ENCODE measurements around the gene TSEN34.

TSEN34 gene

GRCh38 chr19:54159352-54160181 lies 31.5 kb upstream of the TSEN34 start, which contains the start of gene LENG1:
LENG1 (minus strand) TSS chr19:54159721; CDS start chr19:54159695, 26 bp downstream.
- ChIA-PET CTCF (interaction anchor here (0.7 to 1.9 kb wide), 8 partner anchors 9 to 231 kb away, joined by 3 to 15 read pairs (median 4); partner anchors contain the start of gene CNOT3), POLR2A (interaction anchor here (1.3 to 3.2 kb wide), 11 partner anchors 9 to 50 kb away, joined by 4 to 60 read pairs (median 11); partner anchors contain the start of genes CNOT3, MBOAT7, PRPF31 and RPS9)
- peak within 1 kb of the TSS; percentile 78 for H3K27ac ChIP-seq (ENCODE audit: extremely low read depth, low read depth, low read length)
- peak within 1 kb of the TSS; percentile 96 for H3K4me3 ChIP-seq (ENCODE audit: low read depth, low read length)
- H3K4me1 ChIP-seq (ENCODE audit: control insufficient read depth, insufficient read depth, low read length) = peaks cover 4% of the 10 kb centered on the region; the same call in 1 of the 2 replicates
- H3K9me3 ChIP-seq (ENCODE audit: control insufficient read depth, insufficient read depth, low read depth, low read length) = no peaks in the 10 kb centered on the region
- H3K36me3 ChIP-seq (ENCODE audit: control insufficient read depth in 2 of 2, insufficient read depth in 1 of 2, low read length in 2 of 2) = peaks cover 12 to 33% of the 10 kb centered on the region in 2 experiments
- no peak for TF ChIP-seq ZNF132 (tag by site-specific recombination; IDR thresholded peaks at IDR 0.05; ENCODE audit: borderline replicate concordance)
- TF ChIP-seq ZBTB7A (tag by site-specific recombination; IDR thresholded peaks at IDR 0.05; ENCODE audit: low read depth) = no peak
- TF ChIP-seq ZBTB11 (tag by site-specific recombination; conservative IDR thresholded peaks at IDR 0.05; ENCODE audit: low read depth) = peak; percentile 93
- TF ChIP-seq HIC1 (tag by site-specific recombination; IDR thresholded peaks at IDR 0.05) = peak; percentile 99
- TF ChIP-seq ZFP3 (tag by site-specific recombination; IDR thresholded peaks at IDR 0.05; ENCODE audit: low read depth) = no peak
- TF ChIP-seq ZNF112 (tag by site-specific recombination; IDR thresholded peaks at IDR 0.05) = no peak
- no peak for TF ChIP-seq ZNF623 (tag by site-specific recombination; IDR thresholded peaks at IDR 0.05)
- TF ChIP-seq ZNF585B (tag by site-specific recombination; IDR thresholded peaks at IDR 0.05) = no peak
- no peak for TF ChIP-seq TSHZ1 (tag by site-specific recombination; IDR thresholded peaks at IDR 0.05; ENCODE audit: borderline replicate concordance)
- no peak for TF ChIP-seq ZNF658 (tag by site-specific recombination; IDR thresholded peaks at IDR 0.05)
- 0 out of 2 replicates have a peak, but pooled peaks have one; percentile 14 for TF ChIP-seq ZNF324 (tag by site-specific recombination; IDR thresholded peaks at IDR 0.05)
- TF ChIP-seq ZNF529 (tag by site-specific recombination; IDR thresholded peaks at IDR 0.05; ENCODE audit: insufficient replicate concordance) = no peak
- no peak for TF ChIP-seq ZNF677 (tag by site-specific recombination; IDR thresholded peaks at IDR 0.05)
- TF ChIP-seq PBX3 (CRISPR knock-in tag; IDR thresholded peaks at IDR 0.05) = 0 out of 2 replicates have a peak, but pooled peaks have one; percentile 54
- TF ChIP-seq ELK4 (IDR thresholded peaks at IDR 0.05; ENCODE audit: borderline replicate concordance, low read depth, low read length) = peak; percentile 56; the same call in 1 of the 2 replicates
- TF ChIP-seq KLF9 (tag by site-specific recombination; IDR thresholded peaks at IDR 0.05; ENCODE audit: low read depth) = peak; percentile 33; the same call in 1 of the 2 replicates
- peak; percentile 98 for TF ChIP-seq SP2 (tag by site-specific recombination; IDR thresholded peaks at IDR 0.05)
- no peak for TF ChIP-seq ZNF302 (tag by site-specific recombination; IDR thresholded peaks at IDR 0.05; ENCODE audit: low read depth)
- TF ChIP-seq ZNF473 (tag by site-specific recombination; IDR thresholded peaks at IDR 0.05) = no peak
- no peak for TF ChIP-seq GLI2 (tag by site-specific recombination; IDR thresholded peaks at IDR 0.05; ENCODE audit: borderline replicate concordance, low read depth)
- TF ChIP-seq ZNF837 (tag by site-specific recombination; IDR thresholded peaks at IDR 0.05) = no peak
- TF ChIP-seq ZNF394 (tag by site-specific recombination; IDR thresholded peaks at IDR 0.05; ENCODE audit: borderline replicate concordance) = no peak
- no peak for TF ChIP-seq ATF2 (tag by site-specific recombination; IDR thresholded peaks at IDR 0.05; ENCODE audit: low read depth)

Data from HEK293 (cell line).